ENCODE data around the gene PKP3.
A peak's percentile ranks its signal among the peaks of the same experiment; 100 is the strongest.

Gene PKP3

GRCh38 chr11:429391-429790 lies 35.4 kb downstream of the PKP3 start:
- TF ChIP-seq ZFP3 (CRISPR knock-in tag; IDR thresholded peaks at IDR 0.05), result no peak
- TF ChIP-seq TSHZ2 (CRISPR knock-in tag; IDR thresholded peaks at IDR 0.05), result no peak
- no peak for TF ChIP-seq SNAI2 (CRISPR knock-in tag; IDR thresholded peaks at IDR 0.05)
- no peak for TF ChIP-seq CREB5 (CRISPR knock-in tag; IDR thresholded peaks at IDR 0.05; ENCODE audit: low read depth)
- no peak for TF ChIP-seq ZC3H10 (CRISPR knock-in tag; IDR thresholded peaks at IDR 0.05)
- TF ChIP-seq PATZ1 (CRISPR knock-in tag; IDR thresholded peaks at IDR 0.05; ENCODE audit: borderline replicate concordance), result no peak
- TF ChIP-seq ZNF565 (CRISPR knock-in tag; conservative IDR thresholded peaks at IDR 0.05; ENCODE audit: low read depth), result no peak
- no peak for TF ChIP-seq ISL1 (CRISPR knock-in tag; IDR thresholded peaks at IDR 0.05)
- TF ChIP-seq ZNF70 (CRISPR knock-in tag; IDR thresholded peaks at IDR 0.05), result no peak
- TF ChIP-seq BACH2 (CRISPR knock-in tag; IDR thresholded peaks at IDR 0.05; ENCODE audit: borderline replicate concordance), result no peak
- TF ChIP-seq PPARA (CRISPR knock-in tag; IDR thresholded peaks at IDR 0.05; ENCODE audit: borderline replicate concordance), result no peak
- TF ChIP-seq CSRNP3 (CRISPR knock-in tag; IDR thresholded peaks at IDR 0.05), result no peak
- TF ChIP-seq TCF4 (CRISPR knock-in tag; IDR thresholded peaks at IDR 0.05; ENCODE audit: borderline replicate concordance), result no peak
- TF ChIP-seq ZNF8 (CRISPR knock-in tag; IDR thresholded peaks at IDR 0.05), result no peak
- TF ChIP-seq ARNTL (CRISPR knock-in tag; IDR thresholded peaks at IDR 0.05; ENCODE audit: borderline replicate concordance, low read depth), result no peak
- TF ChIP-seq ZFP30 (CRISPR knock-in tag; IDR thresholded peaks at IDR 0.05), result no peak
- peak; percentile 18; the same call in 2 of the 3 replicates for ATAC-seq

- ATAC-seq, result peak; percentile 42
Observed at GRCh38 chr11:429931-430456, 36.0 kb downstream of the PKP3 start.

More at GRCh38 chr11:429931-430456, 36.0 kb downstream of the PKP3 start:
- TF ChIP-seq ESRRG (CRISPR knock-in tag; IDR thresholded peaks at IDR 0.05) (no peak), PPARA (CRISPR knock-in tag; IDR thresholded peaks at IDR 0.05; ENCODE audit: borderline replicate concordance) (no peak), CSRNP3 (CRISPR knock-in tag; IDR thresholded peaks at IDR 0.05) (no peak), PATZ1 (CRISPR knock-in tag; IDR thresholded peaks at IDR 0.05; ENCODE audit: borderline replicate concordance) (no peak), ISL1 (CRISPR knock-in tag; IDR thresholded peaks at IDR 0.05) (no peak), TCF4 (CRISPR knock-in tag; IDR thresholded peaks at IDR 0.05; ENCODE audit: borderline replicate concordance) (no peak), ZFP30 (CRISPR knock-in tag; IDR thresholded peaks at IDR 0.05) (no peak), OSR1 (CRISPR knock-in tag; IDR thresholded peaks at IDR 0.05) (no peak), GLIS3 (CRISPR knock-in tag; IDR thresholded peaks at IDR 0.05) (no peak), TOX (CRISPR knock-in tag; IDR thresholded peaks at IDR 0.05; ENCODE audit: borderline replicate concordance) (no peak), RARB (CRISPR knock-in tag; IDR thresholded peaks at IDR 0.05) (no peak), ZNF565 (CRISPR knock-in tag; conservative IDR thresholded peaks at IDR 0.05; ENCODE audit: low read depth) (no peak), ZC3H10 (CRISPR knock-in tag; IDR thresholded peaks at IDR 0.05) (no peak), CREB5 (CRISPR knock-in tag; IDR thresholded peaks at IDR 0.05; ENCODE audit: low read depth) (no peak), ZNF70 (CRISPR knock-in tag; IDR thresholded peaks at IDR 0.05) (no peak)

All from SK-N-SH treated with all-trans-retinoic acid at 6 μM for 48 hours (cell line).